A549 (cell line): ENCODE results near the gene CRTC3.

Source experiments
- CEBPB ChIP-seq, 2 experiments: fragments of >200 bp in 1 of 2; sonication (Bioruptor Twin) in 1 of 2; formaldehyde crosslinking in 1 of 2; IDR thresholded peaks; 2 replicates each; pipeline ENCODE4 v1.6.1; 2012 to 2016
- CTCF ChIP-seq: fragments of >200 bp; sonication (Bioruptor Twin); formaldehyde crosslinking; IDR thresholded peaks from 3 replicates; pipeline ENCODE4 v1.5.1; 2016
- EP300 ChIP-seq, 2 experiments: fragments of >200 bp; sonication (Bioruptor Twin); formaldehyde crosslinking; IDR thresholded peaks; 2 replicates in 1 of 2; 3 replicates in 1 of 2; pipeline ENCODE4 v1.6.1; 2016 to 2017
- PHF8 ChIP-seq: fragments of 200-600 bp; sonication (generic); IDR thresholded peaks from 2 replicates; pipeline ENCODE4 v1.6.1; 2016; ENCODE audit warnings: low read depth, mild to moderate bottlenecking, antibody characterized with exemption, moderate library complexity, borderline replicate concordance
- POLR2A ChIP-seq: IDR thresholded peaks from 2 replicates; pipeline ENCODE4 v1.6.1; 2012; ENCODE audit warnings: mild to moderate bottlenecking, low read length
- RCOR1 ChIP-seq: fragments of 150-350 bp; IDR thresholded peaks from 2 replicates; pipeline ENCODE4 v1.6.1; 2014; ENCODE audit warnings: antibody characterized with exemption, low read length, low read depth
- TF ChIP-seq, protein P1 (sequence below): IDR thresholded peaks from 2 replicates; pipeline ENCODE4 v1.6.1; 2012

DNA sequence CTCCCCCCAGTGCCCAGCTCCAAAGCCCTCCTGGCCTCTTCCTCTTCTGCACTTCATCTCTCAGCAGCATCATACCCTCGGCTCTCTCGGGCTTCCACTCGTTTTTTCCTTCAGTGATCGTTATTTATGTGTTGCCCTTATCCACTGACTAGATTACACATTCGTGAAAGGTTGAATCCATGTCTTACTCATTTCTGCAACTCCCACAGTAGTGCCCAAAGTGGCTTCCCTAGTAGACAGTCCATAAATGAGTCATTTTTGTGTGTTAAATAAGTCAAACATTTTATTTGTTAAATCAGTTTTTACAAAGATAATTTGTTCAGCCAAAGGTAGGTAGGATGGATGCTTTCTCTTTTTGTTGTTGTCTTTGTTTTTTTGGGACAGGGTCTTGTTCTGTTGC is 87.4 kb downstream of the CRTC3 start:
- TF ChIP-seq CTCF (no peak), EP300 (IDR thresholded peaks at IDR 0.05) (no peak), RCOR1 (no peak), PHF8 (no peak), POLR2A (no peak), CEBPB (IDR thresholded peaks at IDR 0.05) (no peak)
- TF ChIP-seq, protein P1, sequence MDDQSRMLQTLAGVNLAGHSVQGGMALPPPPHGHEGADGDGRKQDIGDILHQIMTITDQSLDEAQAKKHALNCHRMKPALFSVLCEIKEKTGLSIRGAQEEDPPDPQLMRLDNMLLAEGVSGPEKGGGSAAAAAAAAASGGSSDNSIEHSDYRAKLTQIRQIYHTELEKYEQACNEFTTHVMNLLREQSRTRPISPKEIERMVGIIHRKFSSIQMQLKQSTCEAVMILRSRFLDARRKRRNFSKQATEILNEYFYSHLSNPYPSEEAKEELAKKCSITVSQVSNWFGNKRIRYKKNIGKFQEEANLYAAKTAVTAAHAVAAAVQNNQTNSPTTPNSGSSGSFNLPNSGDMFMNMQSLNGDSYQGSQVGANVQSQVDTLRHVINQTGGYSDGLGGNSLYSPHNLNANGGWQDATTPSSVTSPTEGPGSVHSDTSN: no peak
